ENCODE measurements around the gene ETS2. TPM values are rescaled to one million over a fixed set of nuclear protein-coding genes. Genes with fewer than 3 reads are reported as not detected.

ETS2 gene
- total and polyA plus RNA-seq, 2 donors (not counting 1 experiment from before 2014, with no cell fraction given), result 1.9 to 5.6 TPM

GRCh38 chr21:38830671-38831525, 25.2 kb downstream of the ETS2 start:
- no peaks in the 10 kb centered on the region for H3K36me3 ChIP-seq (replicated peaks in 1 of 2; ENCODE audit: control extremely low read depth in 1 of 2, control insufficient read depth in 1 of 2, extremely low read depth in 1 of 2, insufficient read depth in 2 of 2, low read length in 1 of 2)
- H3K9me3 Mint-ChIP-seq (ENCODE audit: insufficient read depth), result no peaks in the 10 kb centered on the region
- DNase-seq (no peak), ATAC-seq (ENCODE audit: low read depth) (no peak)
- TF ChIP-seq EZH2 (IDR thresholded peaks at IDR 0.05; ENCODE audit: borderline replicate concordance, insufficient read depth, low read depth, low read length, poor library complexity, severe bottlenecking) (no peak), CTCF (IDR thresholded peaks at IDR 0.05) (no peak)
- peak overlapping the region; percentile 51 for H3K27ac Mint-ChIP-seq
- H3K27me3 Mint-ChIP-seq, result peaks cover 22% of the 10 kb centered on the region
- intact Hi-C loops (cut with micrococcal nuclease), result loop anchor here (1.0 kb wide), 2 partner anchors 25 to 31 kb away; no protein-coding TSS in a partner anchor
- peaks cover 0 to 9% (median 0%) of the 10 kb centered on the region in 3 donors for H3K9me3 ChIP-seq (ENCODE audit: control extremely low read depth in 1 of 3, control insufficient read depth in 2 of 3, insufficient read depth in 1 of 3, low read length in 2 of 3)
- peaks cover 0 to 8% (median 1%) of the 10 kb centered on the region in 4 experiments for H3K27me3 ChIP-seq (replicated peaks in 1 of 4; ENCODE audit: control extremely low read depth in 1 of 4, control insufficient read depth in 3 of 4, insufficient read depth in 4 of 4, low read length in 3 of 4)
- 100% methylated on average over 1 of the region's 2 CpGs for WGBS (ENCODE audit: insufficient coverage)
- peak overlapping the region in 1 of 5 experiments; percentile 49 for H3K4me3 ChIP-seq (ENCODE audit: control extremely low read depth in 1 of 5, extremely low read depth in 1 of 5, insufficient read depth in 1 of 5, low read depth in 2 of 5, low read length in 4 of 5)
- ChIA-PET CTCF (no interaction called here), POLR2A (no interaction called here)
- H3K9ac ChIP-seq (ENCODE audit: low read length), result no peak overlapping the region
- H3K27ac ChIP-seq (ENCODE audit: low read length in 2 of 2), result no peak overlapping the region
- H3K79me2 ChIP-seq (ENCODE audit: control insufficient read depth, insufficient read depth, low read length), result no peaks in the 10 kb centered on the region
- peaks cover 18% of the 10 kb centered on the region for H3K4me1 Mint-ChIP-seq
- H3K4me2 ChIP-seq (replicated peaks; ENCODE audit: low read depth, low read length, poor library complexity, severe bottlenecking), result peak overlapping the region; percentile 60
- no peaks in the 10 kb centered on the region for H4K20me1 ChIP-seq (ENCODE audit: control insufficient read depth, insufficient read depth, low read length, poor library complexity, severe bottlenecking)
- peaks cover 15 to 19% of the 10 kb centered on the region in 2 donors for H3K4me1 ChIP-seq (ENCODE audit: control insufficient read depth in 2 of 2, insufficient read depth in 2 of 2, low read length in 2 of 2)
- peak overlapping the region; percentile 47 for H3K4me3 Mint-ChIP-seq
- peak overlapping the region; percentile 46 for H2AFZ ChIP-seq (ENCODE audit: insufficient read depth, low read depth, low read length, poor library complexity, severe bottlenecking)
